Urinary bladder (tissue), 4 donors: Measurements from ENCODE around the gene WDFY1. TPM values are rescaled to one million over a fixed set of nuclear protein-coding genes. Genes with fewer than 3 reads are reported as not detected.

Experiments used
- DNase-seq: peaks from one replicate; pipeline ENCODE4 v3.0.0-alpha.2; 2015; ENCODE audit errors: extremely low spot score
- H3K27ac ChIP-seq: one replicate; pipeline ENCODE4 v1.5.1; 2013; ENCODE audit warnings: low read depth, mild to moderate bottlenecking, moderate library complexity
- H3K36me3 ChIP-seq: one replicate; pipeline ENCODE4 v1.6.1; 2013; ENCODE audit warnings: mild to moderate bottlenecking, moderate library complexity; ENCODE audit not compliant: insufficient read depth
- H3K4me1 ChIP-seq: one replicate; pipeline ENCODE4 v1.6.1; 2013; ENCODE audit warnings: mild to moderate bottlenecking, moderate library complexity; ENCODE audit not compliant: insufficient read depth
- H3K4me3 ChIP-seq: one replicate; pipeline ENCODE4 v1.5.1; 2013; ENCODE audit warnings: low read depth, low read length
- WGBS: extraction: QIAGEN DNeasy Blood & Tissue Kit; methylation state at CpG from one replicate; pipeline ENCODE4 v1.1.7; 2013; 5-methylcytosine and 5-hydroxymethylcytosine counted together
- polyA plus RNA-seq: library from polyadenylated mRNA; stranded (reverse); fragments of 200-250 nt; gene quantifications from one replicate; pipeline ENCODE4 v1.2.3, GENCODE V29; 2013
- total RNA-seq: library from RNA; depleted of rRNA; stranded (reverse); fragments of >200 nt; gene quantifications from one replicate; pipeline ENCODE4 v1.2.3, GENCODE V29; 2014
- donor health status: healthy with polysubstance abuse.
- donor health status: healthy.

The WDFY1 gene
- total and polyA plus RNA-seq, 2 donors: 22.6 to 104 TPM

- no peak overlapping the region for H3K4me3 ChIP-seq
These were observed 109.2 kb downstream of the WDFY1 start for GRCh38 chr2:223835701-223836532.

GRCh38 chr2:223834431-223834830 is 110.7 kb downstream of the WDFY1 start:
- DNase-seq: no peak
- Histone ChIP-seq H3K36me3 (no peaks in the 10 kb centered on the region), H3K4me1 (peaks cover 3% of the 10 kb centered on the region), H3K27ac (no peak overlapping the region), H3K4me3 (no peak overlapping the region)
- WGBS: 98% methylated on average over 1 of the region's 1 CpG

More at GRCh38 chr2:223835701-223836532, 109.2 kb downstream of the WDFY1 start:
- 80% methylated on average over 15 of the region's 15 CpGs for WGBS
- H3K36me3 ChIP-seq: no peaks in the 10 kb centered on the region
- no peak overlapping the region for H3K27ac ChIP-seq
- no peak for DNase-seq
- peaks cover 3% of the 10 kb centered on the region for H3K4me1 ChIP-seq

GRCh38 chr2:223832241-223832903 is 112.8 kb downstream of the WDFY1 start:
- H3K4me3 ChIP-seq: no peak overlapping the region
- peaks cover 3% of the 10 kb centered on the region for H3K4me1 ChIP-seq
- no peak for DNase-seq
- WGBS: 50% methylated on average over 8 of the region's 8 CpGs
- H3K27ac ChIP-seq: no peak overlapping the region
- H3K36me3 ChIP-seq: no peaks in the 10 kb centered on the region

- no peaks in the 10 kb centered on the region for H3K4me1 ChIP-seq
- H3K4me3 ChIP-seq: no peak overlapping the region
- WGBS: 95% methylated on average over 5 of the region's 5 CpGs
- DNase-seq: no peak
- no peak overlapping the region for H3K27ac ChIP-seq
- H3K36me3 ChIP-seq: no peaks in the 10 kb centered on the region
These were observed 116.0 kb downstream of the WDFY1 start for GRCh38 chr2:223829128-223829527.

GRCh38 chr2:223828314-223828713 is 116.8 kb downstream of the WDFY1 start:
- 93% methylated on average over 6 of the region's 6 CpGs for WGBS

GRCh38 chr2:223826995-223827394 is 118.1 kb downstream of the WDFY1 start:
- DNase-seq: no peak
- Histone ChIP-seq H3K27ac (no peak overlapping the region), H3K36me3 (no peaks in the 10 kb centered on the region), H3K4me3 (no peak overlapping the region), H3K4me1 (no peaks in the 10 kb centered on the region)
- WGBS: 81% methylated on average over 4 of the region's 4 CpGs

More at GRCh38 chr2:223828314-223828713, 116.8 kb downstream of the WDFY1 start:
- Histone ChIP-seq H3K4me1 (no peaks in the 10 kb centered on the region), H3K4me3 (no peak overlapping the region), H3K36me3 (no peaks in the 10 kb centered on the region), H3K27ac (no peak overlapping the region)
- DNase-seq: no peak

Other genes starting within 250 kb of the WDFY1 start
- 10.0 TPM for gene AP1S3, start 107.8 kb downstream of the WDFY1 start, total RNA-seq
- 2.1 TPM for gene AP1S3, start 107.8 kb downstream of the WDFY1 start, polyA plus RNA-seq
- gene MRPL44, start 12.1 kb upstream of the WDFY1 start, total RNA-seq: 31.5 TPM
- gene MRPL44, start 12.1 kb upstream of the WDFY1 start, polyA plus RNA-seq: 17.6 TPM
- 84.7 TPM for gene SERPINE2, start 94.0 kb upstream of the WDFY1 start, total RNA-seq
- 17.6 TPM for gene SERPINE2, start 94.0 kb upstream of the WDFY1 start, polyA plus RNA-seq